Endothelial cell of umbilical vein (primary cell): Measurements from ENCODE around the gene LSM2. TPM values are rescaled to one million over a fixed set of nuclear protein-coding genes. Genes with fewer than 3 reads are reported as not detected.

ENCODE experiments used
- BruUV-seq: library from RNA; stranded (reverse); fragments of 400-500 nt; replicated peaks from 2 replicates; lab custom pipeline; 2021; lab: Mats Ljungman, UMichigan
- CTCF ChIA-PET: fragments of 300-600, 350-600 bp; sonication (Branson Sonifier 250); formaldehyde crosslinking; loops from one replicate; lab custom pipeline; 2021; ENCODE audit warnings: antibody characterized with exemption, inconsistent platforms; lab: Charles Lee
- POLR2A ChIA-PET: fragments of 300-600, 350-600 bp; sonication (Branson Sonifier 250); formaldehyde crosslinking; loops from one replicate; lab custom pipeline; 2021; ENCODE audit warnings: antibody characterized with exemption, inconsistent platforms; lab: Charles Lee
- DNase-seq: peaks from one replicate; pipeline ENCODE4 v3.0.0-alpha.2; 2011; ENCODE audit warnings: low read depth, low spot score
- FAIRE-seq: peaks from 2 replicates; lab custom pipeline; 2011; peaks lifted over from hg19 to GRCh38; lab: Jason Lieb, UNC
- H2AFZ ChIP-seq: 2 replicates; pipeline ENCODE4 v1.6.0; 2012; ENCODE audit warnings: low read depth, low read length, control low read depth, inconsistent platforms
- H3K27ac ChIP-seq: 2 replicates; pipeline ENCODE4 v1.5.1; 2011; ENCODE audit warnings: low read depth, mild to moderate bottlenecking, control low read depth, low read length, moderate library complexity; ENCODE audit not compliant: insufficient read depth
- H3K27me3 ChIP-seq, 2 experiments: 2 replicates each; pipeline versions ENCODE4 v1.6.0 to v1.6.1; 2011; ENCODE audit warnings: low read length in 2 of 2, mixed read lengths in 1 of 2; ENCODE audit not compliant: control insufficient read depth in 2 of 2, insufficient read depth in 2 of 2
- H3K36me3 ChIP-seq, 2 experiments: 2 replicates in 1 of 2; 3 replicates in 1 of 2; pipeline ENCODE4 v1.5.1; 2011; ENCODE audit warnings: low read length in 2 of 2, mild to moderate bottlenecking in 1 of 2, moderate library complexity in 1 of 2; ENCODE audit not compliant: control insufficient read depth in 2 of 2, insufficient read depth in 2 of 2; ENCODE audit errors: extremely low read depth in 1 of 2
- H3K4me1 ChIP-seq: 3 replicates; pipeline ENCODE4 v1.5.1; 2011; ENCODE audit warnings: mild to moderate bottlenecking, low read length; ENCODE audit not compliant: control insufficient read depth, insufficient read depth; ENCODE audit errors: extremely low read depth
- H3K4me2 ChIP-seq: 2 replicates; pipeline ENCODE4 v1.6.1; 2011; ENCODE audit warnings: low read length, control low read depth, mixed read lengths; ENCODE audit not compliant: insufficient read depth
- H3K4me3 ChIP-seq, 3 experiments: fragments of 200-600 bp in 1 of 3; sonication (generic), shearing (Covaris generic) in 1 of 3; replicated peaks in 1 of 3; 2 replicates each; pipeline ENCODE4 v1.5.1; 2011 to 2016; ENCODE audit warnings: control low read depth in 3 of 3, low read length in 3 of 3, mild to moderate bottlenecking in 2 of 3, inconsistent platforms in 1 of 3, low read depth in 1 of 3, moderate library complexity in 1 of 3; ENCODE audit not compliant: insufficient read depth in 1 of 3
- H3K79me2 ChIP-seq: 2 replicates; pipeline ENCODE4 v1.6.0; 2012; ENCODE audit warnings: low read length, inconsistent platforms; ENCODE audit not compliant: control insufficient read depth, insufficient read depth
- H3K9ac ChIP-seq: replicated peaks from 2 replicates; pipeline ENCODE3; 2011; ENCODE audit warnings: low read length, control low read depth; ENCODE audit not compliant: insufficient read depth; ENCODE audit errors: extremely low read depth
- H3K9me1 ChIP-seq: replicated peaks from 3 replicates; pipeline ENCODE4 v1.6.0; 2011; ENCODE audit warnings: mild to moderate bottlenecking, low read length; ENCODE audit not compliant: control insufficient read depth, insufficient read depth; ENCODE audit errors: extremely low read depth
- H3K9me3 ChIP-seq: replicated peaks from 2 replicates; pipeline ENCODE4 v1.5.1; 2012; ENCODE audit warnings: low read length, inconsistent platforms; ENCODE audit not compliant: control insufficient read depth, insufficient read depth
- H4K20me1 ChIP-seq: replicated peaks from 2 replicates; pipeline ENCODE3; 2011; ENCODE audit warnings: mild to moderate bottlenecking, low read length; ENCODE audit not compliant: control insufficient read depth, insufficient read depth; ENCODE audit errors: extremely low read depth
- EZH2 ChIP-seq: IDR thresholded peaks from 2 replicates; pipeline ENCODE4 v1.6.1; 2012; ENCODE audit warnings: borderline replicate concordance, low read depth, mild to moderate bottlenecking, moderate library complexity, low read length, inconsistent platforms; ENCODE audit not compliant: severe bottlenecking
- FOS ChIP-seq: IDR thresholded peaks from 2 replicates; pipeline ENCODE4 v1.6.1; 2011; ENCODE audit warnings: mild to moderate bottlenecking, low read length, moderate library complexity, borderline replicate concordance; ENCODE audit not compliant: insufficient read depth
- GATA2 ChIP-seq: IDR thresholded peaks from 2 replicates; pipeline ENCODE4 v1.7.0; 2011; ENCODE audit warnings: low read depth, mild to moderate bottlenecking, moderate library complexity, mixed read lengths, low read length; ENCODE audit not compliant: insufficient read length, insufficient read depth
- JUN ChIP-seq: IDR thresholded peaks from 2 replicates; pipeline ENCODE4 v1.6.1; 2011; ENCODE audit warnings: borderline replicate concordance, low read depth; ENCODE audit not compliant: insufficient read length, insufficient read depth
- MYC ChIP-seq: IDR thresholded peaks from one replicate; pipeline ENCODE4 v1.6.1; 2011; ENCODE audit warnings: mild to moderate bottlenecking, low read depth, low read length
- POLR2A ChIP-seq: IDR thresholded peaks from 2 replicates; pipeline ENCODE4 v1.6.1; 2012; ENCODE audit warnings: low read depth, mild to moderate bottlenecking, control low read depth, low read length
- POLR2AphosphoS5 ChIP-seq: IDR thresholded peaks from 2 replicates; pipeline ENCODE4 v1.6.1; 2012; ENCODE audit warnings: low read depth, mild to moderate bottlenecking, control low read depth, low read length, moderate library complexity; ENCODE audit not compliant: insufficient read depth
- dilution Hi-C: fragments of 300-500 bp; cut with MboI; formaldehyde crosslinking; loops from one replicate; pipeline ENCODE4 v1.15.0; 2019; ENCODE audit warnings: low sequenced_read_pairs; ENCODE audit not compliant: extremely low pct_ligation_motif_present
- intact Hi-C: fragments of 100-400 bp; cut with micrococcal nuclease; formaldehyde crosslinking; loops from one replicate; pipeline ENCODE4 v1.10.0; 2022
- polyA plus RNA-seq, 4 experiments: library from polyadenylated mRNA; depleted of rRNA in 3 of 4; stranded (reverse) in 3 of 4; unstranded in 1 of 4; fragments of >200 nt; gene quantifications; 2 replicates each; pipeline versions ENCODE4 v1.2.1 to v1.2.3, GENCODE V29; 2011 to 2012; ENCODE audit warnings: missing spikeins in 1 of 4
- total RNA-seq: library from RNA; stranded (reverse); gene quantifications from 2 replicates; pipeline ENCODE4 v1.2.3, GENCODE V29; 2021
- TF ChIP-seq, protein P1 (sequence below): IDR thresholded peaks from 2 replicates; pipeline ENCODE4 v1.6.1; 2011; ENCODE audit not compliant: insufficient read depth, insufficient read length
- TF ChIP-seq, protein P2 (sequence below), 2 donors: IDR thresholded peaks; 1 replicate in 1 of 2; 2 replicates in 1 of 2; pipeline ENCODE4 v1.5.1; 2011; ENCODE audit warnings: low read length in 2 of 2, mild to moderate bottlenecking in 2 of 2, moderate library complexity in 2 of 2, control low read depth in 1 of 2, inconsistent platforms in 1 of 2, low read depth in 1 of 2; ENCODE audit not compliant: insufficient read depth in 1 of 2; ENCODE audit errors: extremely low read depth in 1 of 2

LSM2 gene
- total and polyA plus RNA-seq, 2 donors (not counting 3 experiments of a cell fraction or from before 2014, with no cell fraction given), result 78.1 to 86.0 TPM

DNA sequence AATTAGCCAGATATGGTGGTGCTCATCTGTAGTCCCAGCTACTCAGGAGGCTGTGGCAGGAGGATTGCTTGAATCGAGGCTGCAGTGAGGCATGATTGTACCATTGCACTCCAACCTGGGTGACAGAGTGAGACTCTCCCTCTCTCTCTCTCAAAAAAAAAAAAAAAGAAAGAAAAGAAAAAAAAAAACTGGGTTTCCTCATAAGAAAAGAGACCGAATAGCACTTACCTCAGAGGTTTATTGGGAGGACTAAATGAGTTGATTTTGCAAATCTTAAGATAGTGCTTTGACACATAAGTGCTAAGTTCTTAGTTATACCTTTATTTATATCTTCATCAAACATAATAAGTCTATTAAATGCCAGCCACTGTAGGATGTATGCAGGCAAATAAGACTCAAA, 35.9 kb downstream of the LSM2 start:
- no peaks in the 10 kb centered on the region for H3K9me1 ChIP-seq
- intact Hi-C loops, result loop anchor here (5.0 kb wide), 1 partner anchor 224 kb away; the partner anchor contains the start of genes ATP6V1G2 and NFKBIL1
- BruUV-seq, result no TSS peak
- no peak overlapping the region for H3K4me2 ChIP-seq
- DNase-seq (no peak), FAIRE-seq (no peak)
- H3K9me3 ChIP-seq, result no peaks in the 10 kb centered on the region
- dilution Hi-C loops, result no loop called here
- H3K27me3 ChIP-seq, result no peaks in the 10 kb centered on the region
- H3K9ac ChIP-seq, result no peak overlapping the region
- H3K4me3 ChIP-seq, result no peak overlapping the region
- H4K20me1 ChIP-seq, result no peaks in the 10 kb centered on the region
- CTCF ChIA-PET, result interaction anchor here (1.2 to 6.6 kb wide), 7 partner anchors 9 to 87 kb away, joined by 3 to 61 read pairs (median 29); partner anchors contain the start of genes CLIC1, DDAH2 and MSH5
- H3K4me1 ChIP-seq, result no peaks in the 10 kb centered on the region
- no peak overlapping the region for H3K27ac ChIP-seq
- H3K79me2 ChIP-seq, result no peaks in the 10 kb centered on the region
- H2AFZ ChIP-seq, result no peak overlapping the region
- no peaks in the 10 kb centered on the region for H3K36me3 ChIP-seq
- TF ChIP-seq, protein P1, sequence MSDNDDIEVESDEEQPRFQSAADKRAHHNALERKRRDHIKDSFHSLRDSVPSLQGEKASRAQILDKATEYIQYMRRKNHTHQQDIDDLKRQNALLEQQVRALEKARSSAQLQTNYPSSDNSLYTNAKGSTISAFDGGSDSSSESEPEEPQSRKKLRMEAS, result no peak
- TF ChIP-seq FOS, result no peak
- no peak for TF ChIP-seq EZH2
- TF ChIP-seq MYC, result no peak
- no peak for TF ChIP-seq POLR2A
- TF ChIP-seq, protein P2, sequence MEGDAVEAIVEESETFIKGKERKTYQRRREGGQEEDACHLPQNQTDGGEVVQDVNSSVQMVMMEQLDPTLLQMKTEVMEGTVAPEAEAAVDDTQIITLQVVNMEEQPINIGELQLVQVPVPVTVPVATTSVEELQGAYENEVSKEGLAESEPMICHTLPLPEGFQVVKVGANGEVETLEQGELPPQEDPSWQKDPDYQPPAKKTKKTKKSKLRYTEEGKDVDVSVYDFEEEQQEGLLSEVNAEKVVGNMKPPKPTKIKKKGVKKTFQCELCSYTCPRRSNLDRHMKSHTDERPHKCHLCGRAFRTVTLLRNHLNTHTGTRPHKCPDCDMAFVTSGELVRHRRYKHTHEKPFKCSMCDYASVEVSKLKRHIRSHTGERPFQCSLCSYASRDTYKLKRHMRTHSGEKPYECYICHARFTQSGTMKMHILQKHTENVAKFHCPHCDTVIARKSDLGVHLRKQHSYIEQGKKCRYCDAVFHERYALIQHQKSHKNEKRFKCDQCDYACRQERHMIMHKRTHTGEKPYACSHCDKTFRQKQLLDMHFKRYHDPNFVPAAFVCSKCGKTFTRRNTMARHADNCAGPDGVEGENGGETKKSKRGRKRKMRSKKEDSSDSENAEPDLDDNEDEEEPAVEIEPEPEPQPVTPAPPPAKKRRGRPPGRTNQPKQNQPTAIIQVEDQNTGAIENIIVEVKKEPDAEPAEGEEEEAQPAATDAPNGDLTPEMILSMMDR (IDR thresholded peaks at IDR 0.05; ENCODE audit: extremely low read depth in 1 of 2, insufficient read depth in 1 of 2, low read depth in 1 of 2, low read length in 2 of 2), result no peak
- TF ChIP-seq POLR2AphosphoS5, result no peak
- TF ChIP-seq GATA2, result no peak
- no peak for TF ChIP-seq JUN
- POLR2A ChIA-PET, result interaction anchor here (0.7 kb wide), 1 partner anchor 60 kb away, joined by 7 read pairs; no protein-coding TSS in a partner anchor
